ENCODE data around the gene SH2D3C.

The SH2D3C gene

DNA sequence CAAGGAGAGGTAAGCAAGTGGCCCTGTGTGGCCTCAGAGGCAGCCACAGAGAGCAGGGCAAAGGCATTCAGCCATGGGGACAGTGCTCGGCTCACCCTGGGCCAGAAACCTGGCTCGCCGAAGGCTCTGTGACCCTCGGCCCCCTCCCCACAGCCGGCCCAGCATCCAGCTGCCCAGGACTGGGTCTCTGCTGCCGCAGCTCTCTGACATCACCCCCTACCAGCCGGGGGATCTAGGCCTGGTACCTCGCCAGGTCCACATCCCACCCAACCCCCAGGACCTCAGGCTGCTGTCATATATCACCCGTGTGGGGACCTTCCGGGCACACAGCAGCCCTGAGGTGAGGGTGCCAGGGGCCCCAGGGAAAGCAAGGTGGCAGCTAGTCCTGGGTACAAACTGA is 65.6 kb downstream of the SH2D3C start:
- Histone ChIP-seq H3K9ac (ENCODE audit: low read length) (no peak overlapping the region), H3K27me3 (ENCODE audit: control insufficient read depth, insufficient read depth, low read length) (peaks cover 7% of the 10 kb centered on the region; the same call in 1 of the 2 replicates), H3K9me3 (ENCODE audit: control insufficient read depth, insufficient read depth, low read depth, low read length) (no peaks in the 10 kb centered on the region), H3K4me3 (ENCODE audit: low read depth, low read length) (no peak overlapping the region), H3K4me1 (ENCODE audit: control insufficient read depth, insufficient read depth, low read length) (peaks cover 25% of the 10 kb centered on the region), H3K36me3 (ENCODE audit: control insufficient read depth, insufficient read depth, low read length) (no peaks in the 10 kb centered on the region), H3K27ac (ENCODE audit: low read depth, low read length) (no peak overlapping the region)

DNA sequence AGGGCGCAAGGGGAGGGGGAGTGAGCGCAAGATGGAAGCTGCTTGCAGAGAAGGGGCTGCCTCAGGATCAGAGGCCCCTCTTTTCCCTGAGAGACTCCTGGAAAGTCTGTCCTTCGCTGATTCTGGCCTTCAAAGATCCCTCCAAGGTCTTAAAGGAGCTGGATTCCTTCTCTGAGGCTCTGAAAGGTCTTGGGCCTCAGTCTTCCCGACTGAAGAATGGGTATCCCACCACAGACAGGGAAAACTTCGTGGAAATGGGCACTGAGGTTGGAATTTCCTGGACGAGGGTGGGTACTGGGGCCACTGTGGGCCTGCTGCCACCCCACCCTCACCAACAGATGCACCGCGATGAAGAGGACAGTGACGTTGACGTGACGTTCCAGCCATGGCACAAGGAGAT is 66.1 kb downstream of the SH2D3C start:
- Histone ChIP-seq H3K36me3 (ENCODE audit: control insufficient read depth, insufficient read depth, low read length) (no peaks in the 10 kb centered on the region), H3K27ac (ENCODE audit: low read depth, low read length) (no peak overlapping the region), H3K4me3 (ENCODE audit: low read depth, low read length) (no peak overlapping the region), H3K9me3 (ENCODE audit: control insufficient read depth, insufficient read depth, low read depth, low read length) (no peaks in the 10 kb centered on the region), H3K4me1 (ENCODE audit: control insufficient read depth, insufficient read depth, low read length) (peaks cover 25% of the 10 kb centered on the region), H3K27me3 (ENCODE audit: control insufficient read depth, insufficient read depth, low read length) (peaks cover 7% of the 10 kb centered on the region; the same call in 1 of the 2 replicates), H3K9ac (ENCODE audit: low read length) (no peak overlapping the region)

DNA sequence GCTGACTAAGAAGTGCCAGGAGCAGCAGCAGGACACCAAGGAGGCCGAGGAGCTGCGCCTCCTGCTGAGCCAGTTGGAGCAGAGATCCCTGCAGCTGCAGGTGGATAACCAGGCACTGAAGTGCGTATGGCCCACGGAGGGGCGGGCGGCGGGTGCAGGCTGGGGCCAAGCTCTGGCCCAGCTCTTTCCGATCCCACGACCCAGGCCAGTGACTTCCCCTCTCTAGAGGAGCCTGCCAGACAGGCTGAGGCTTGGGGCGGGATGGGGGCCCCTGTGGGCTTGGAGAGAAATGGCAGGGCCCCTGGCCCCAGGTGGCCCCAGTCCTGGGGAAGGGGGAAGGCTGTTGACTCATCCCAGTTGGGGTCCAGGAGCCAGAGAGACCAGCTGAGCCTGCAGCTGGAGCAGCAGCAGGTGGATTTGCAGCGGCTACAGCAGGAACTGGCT is 66.6 kb downstream of the SH2D3C start:
- Histone ChIP-seq H3K4me1 (ENCODE audit: control insufficient read depth, insufficient read depth, low read length) (peaks cover 25% of the 10 kb centered on the region), H3K27ac (ENCODE audit: low read depth, low read length) (no peak overlapping the region), H3K36me3 (ENCODE audit: control insufficient read depth, insufficient read depth, low read length) (no peaks in the 10 kb centered on the region), H3K9ac (ENCODE audit: low read length) (no peak overlapping the region), H3K9me3 (ENCODE audit: control insufficient read depth, insufficient read depth, low read depth, low read length) (no peaks in the 10 kb centered on the region), H3K4me3 (ENCODE audit: low read depth, low read length) (no peak overlapping the region), H3K27me3 (ENCODE audit: control insufficient read depth, insufficient read depth, low read length) (peaks cover 7% of the 10 kb centered on the region; the same call in 1 of the 2 replicates)

DNA sequence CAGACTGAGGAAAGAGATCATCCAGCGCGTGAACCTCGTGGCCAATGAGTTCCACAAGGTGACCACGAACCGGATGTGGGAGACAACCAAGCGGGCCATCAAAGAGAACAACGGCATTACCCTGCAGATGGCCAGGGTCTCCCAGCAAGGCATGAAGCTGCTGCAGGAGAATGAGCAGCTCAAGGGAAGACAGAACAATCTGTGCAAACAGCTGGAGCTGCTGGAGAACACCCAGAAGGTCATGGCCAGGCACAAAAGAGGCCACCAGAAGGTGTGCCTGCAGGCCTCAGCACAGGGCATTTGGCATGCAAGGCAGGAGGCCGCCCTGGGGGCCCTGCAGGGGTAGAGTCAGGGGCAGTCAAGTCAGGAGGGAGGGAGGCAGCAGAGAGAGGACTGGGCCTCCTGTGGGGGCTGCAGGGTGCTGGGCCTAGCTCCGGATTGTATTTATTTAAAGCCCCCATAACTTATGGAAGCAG is 67.2 kb downstream of the SH2D3C start:
- H3K27me3 ChIP-seq (ENCODE audit: control insufficient read depth, insufficient read depth, low read length): peaks cover 7% of the 10 kb centered on the region; the same call in 1 of the 2 replicates
- no peaks in the 10 kb centered on the region for H3K9me3 ChIP-seq (ENCODE audit: control insufficient read depth, insufficient read depth, low read depth, low read length)
- no peak overlapping the region for H3K4me3 ChIP-seq (ENCODE audit: low read depth, low read length)
- no peak overlapping the region for H3K9ac ChIP-seq (ENCODE audit: low read length)
- H3K4me1 ChIP-seq (ENCODE audit: control insufficient read depth, insufficient read depth, low read length): peaks cover 25% of the 10 kb centered on the region
- H3K36me3 ChIP-seq (ENCODE audit: control insufficient read depth, insufficient read depth, low read length): no peaks in the 10 kb centered on the region
- no peak overlapping the region for H3K27ac ChIP-seq (ENCODE audit: low read depth, low read length)

DNA sequence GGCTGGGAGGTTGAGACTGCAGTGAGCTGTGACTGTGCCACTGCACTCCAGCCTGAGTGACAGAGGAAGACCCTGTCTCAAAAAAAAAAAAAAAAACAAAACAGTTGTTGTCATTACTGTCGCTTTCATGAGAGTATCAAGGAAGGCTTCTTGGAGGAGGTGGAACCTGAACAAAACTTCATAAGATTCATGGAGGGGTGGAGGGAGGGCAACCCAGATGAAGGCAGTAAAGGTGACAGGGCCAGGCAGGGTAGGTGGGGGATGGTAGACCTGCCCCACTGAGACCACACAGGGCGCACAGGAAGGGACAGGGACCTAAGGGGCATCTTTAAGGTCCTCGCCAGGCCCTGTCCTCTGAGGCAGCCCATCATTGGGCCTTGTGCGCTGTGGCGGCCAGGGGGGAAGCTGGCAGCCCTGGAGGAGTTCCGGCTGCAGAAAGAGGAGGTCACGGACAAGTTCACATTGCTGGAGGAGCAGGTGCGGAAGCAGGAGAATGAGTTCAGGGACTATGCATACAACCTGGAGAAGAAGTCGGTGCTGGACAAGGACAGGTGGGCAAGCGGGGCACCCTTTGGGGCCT is 68.2 kb downstream of the SH2D3C start:
- H3K4me1 ChIP-seq (ENCODE audit: control insufficient read depth, insufficient read depth, low read length): peaks cover 21% of the 10 kb centered on the region
- H3K9ac ChIP-seq (ENCODE audit: low read length): no peak overlapping the region

DNA sequence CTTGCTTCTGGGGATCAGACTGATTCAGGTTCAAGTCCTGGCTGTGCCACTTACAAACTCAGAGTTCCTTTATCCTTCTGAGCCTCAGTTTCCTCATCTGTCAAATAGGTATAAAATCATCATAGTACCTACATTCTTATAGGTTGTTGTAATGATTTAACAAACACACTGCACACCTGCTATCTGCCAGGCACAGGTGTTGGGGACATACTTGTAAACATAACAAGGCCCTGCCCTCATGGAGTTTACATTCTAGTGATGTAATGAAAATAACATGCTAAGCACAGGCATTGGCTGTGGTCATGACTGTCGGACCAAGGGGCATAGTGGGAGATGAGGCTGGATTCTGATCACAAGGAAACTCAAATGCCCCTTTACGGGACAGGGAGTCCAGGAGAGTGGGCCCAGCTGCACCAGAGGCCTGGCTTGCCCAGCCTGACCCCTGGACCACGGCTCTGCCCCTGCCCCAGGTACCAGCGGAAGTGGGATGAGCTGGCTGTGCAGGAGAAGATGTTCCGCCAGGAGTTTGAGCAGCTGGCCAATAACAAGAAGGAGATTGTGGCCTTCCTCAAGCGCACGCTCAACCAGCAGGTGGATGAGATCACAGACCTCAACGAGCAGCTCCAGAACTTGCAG is 69.4 kb downstream of the SH2D3C start:
- Histone ChIP-seq H3K27ac (ENCODE audit: low read depth, low read length) (no peak overlapping the region), H3K27me3 (ENCODE audit: control insufficient read depth, insufficient read depth, low read length) (no peaks in the 10 kb centered on the region), H3K4me3 (ENCODE audit: low read depth, low read length) (no peak overlapping the region), H3K36me3 (ENCODE audit: control insufficient read depth, insufficient read depth, low read length) (no peaks in the 10 kb centered on the region), H3K9ac (ENCODE audit: low read length) (no peak overlapping the region), H3K4me1 (ENCODE audit: control insufficient read depth, insufficient read depth, low read length) (peaks cover 15% of the 10 kb centered on the region), H3K9me3 (ENCODE audit: control insufficient read depth, insufficient read depth, low read depth, low read length) (no peaks in the 10 kb centered on the region)

More for the DNA sequence above, 68.2 kb downstream of the SH2D3C start:
- Histone ChIP-seq H3K4me3 (ENCODE audit: low read depth, low read length) (no peak overlapping the region), H3K9me3 (ENCODE audit: control insufficient read depth, insufficient read depth, low read depth, low read length) (no peaks in the 10 kb centered on the region), H3K27me3 (ENCODE audit: control insufficient read depth, insufficient read depth, low read length) (peaks cover 7% of the 10 kb centered on the region; the same call in 1 of the 2 replicates), H3K36me3 (ENCODE audit: control insufficient read depth, insufficient read depth, low read length) (no peaks in the 10 kb centered on the region), H3K27ac (ENCODE audit: low read depth, low read length) (no peak overlapping the region)

DNA sequence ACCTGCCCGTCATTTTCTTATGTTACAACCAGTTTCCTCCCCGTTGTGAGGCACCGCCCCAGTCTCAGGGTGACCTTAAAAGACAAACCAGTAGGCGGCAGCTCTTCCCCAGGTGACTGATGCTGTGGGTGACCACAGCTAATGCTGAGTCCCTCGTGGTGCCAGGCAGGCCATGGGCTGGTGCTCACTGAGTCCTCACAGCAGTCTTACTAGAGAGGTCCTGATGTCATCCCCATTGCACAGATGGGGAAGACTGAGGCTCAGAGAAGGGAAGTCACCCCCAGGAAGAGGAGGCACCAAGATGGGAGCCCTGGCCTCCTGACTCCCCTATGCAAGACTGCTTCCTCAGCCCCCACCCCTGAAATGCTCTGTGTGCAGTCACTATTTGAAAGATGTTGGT is 70.7 kb downstream of the SH2D3C start:
- H3K27me3 ChIP-seq (ENCODE audit: control insufficient read depth, insufficient read depth, low read length): no peaks in the 10 kb centered on the region
- H3K36me3 ChIP-seq (ENCODE audit: control insufficient read depth, insufficient read depth, low read length): no peaks in the 10 kb centered on the region
- no peak overlapping the region for H3K4me3 ChIP-seq (ENCODE audit: low read depth, low read length)
- no peak overlapping the region for H3K27ac ChIP-seq (ENCODE audit: low read depth, low read length)
- H3K9me3 ChIP-seq (ENCODE audit: control insufficient read depth, insufficient read depth, low read depth, low read length): no peaks in the 10 kb centered on the region
- H3K4me1 ChIP-seq (ENCODE audit: control insufficient read depth, insufficient read depth, low read length): peaks cover 14% of the 10 kb centered on the region
- H3K9ac ChIP-seq (ENCODE audit: low read length): no peak overlapping the region

DNA sequence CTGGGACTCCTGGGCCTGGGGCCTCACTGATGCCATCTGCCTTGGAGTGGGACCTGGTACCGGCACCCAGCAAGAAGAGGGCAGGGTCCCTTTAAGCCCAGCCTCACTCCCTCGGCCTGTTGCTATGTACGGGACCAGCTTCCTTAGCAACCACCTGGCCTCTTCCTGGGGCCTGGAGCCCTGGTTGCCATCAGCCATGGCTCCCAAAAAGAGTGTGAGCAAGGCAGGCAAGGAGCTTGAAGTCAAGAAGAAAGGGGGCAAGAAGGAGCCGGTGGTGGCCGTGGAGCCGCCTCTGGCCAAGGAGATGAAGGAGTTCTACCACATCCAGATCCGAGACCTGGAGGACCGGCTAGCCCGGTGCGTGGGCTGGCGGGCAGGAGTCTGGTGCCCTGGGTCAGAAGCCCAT is 71.6 kb downstream of the SH2D3C start, which contains the start of gene CFAP157:
Gene CFAP157 (plus strand): TSS at position 153 of the 406 bp plus-strand sequence. CDS start 44 bp downstream, at position 197.
- H3K36me3 ChIP-seq (ENCODE audit: control insufficient read depth, insufficient read depth, low read length): no peaks in the 10 kb centered on the region
- H3K4me3 ChIP-seq (ENCODE audit: low read depth, low read length): no peak within 1 kb of the TSS
- no peaks in the 10 kb centered on the region for H3K9me3 ChIP-seq (ENCODE audit: control insufficient read depth, insufficient read depth, low read depth, low read length)
- no peak within 1 kb of the TSS for H3K9ac ChIP-seq (ENCODE audit: low read length)
- no peaks in the 10 kb centered on the region for H3K27me3 ChIP-seq (ENCODE audit: control insufficient read depth, insufficient read depth, low read length)
- peaks cover 8% of the 10 kb centered on the region for H3K4me1 ChIP-seq (ENCODE audit: control insufficient read depth, insufficient read depth, low read length)
- no peak within 1 kb of the TSS for H3K27ac ChIP-seq (ENCODE audit: low read depth, low read length)

DNA sequence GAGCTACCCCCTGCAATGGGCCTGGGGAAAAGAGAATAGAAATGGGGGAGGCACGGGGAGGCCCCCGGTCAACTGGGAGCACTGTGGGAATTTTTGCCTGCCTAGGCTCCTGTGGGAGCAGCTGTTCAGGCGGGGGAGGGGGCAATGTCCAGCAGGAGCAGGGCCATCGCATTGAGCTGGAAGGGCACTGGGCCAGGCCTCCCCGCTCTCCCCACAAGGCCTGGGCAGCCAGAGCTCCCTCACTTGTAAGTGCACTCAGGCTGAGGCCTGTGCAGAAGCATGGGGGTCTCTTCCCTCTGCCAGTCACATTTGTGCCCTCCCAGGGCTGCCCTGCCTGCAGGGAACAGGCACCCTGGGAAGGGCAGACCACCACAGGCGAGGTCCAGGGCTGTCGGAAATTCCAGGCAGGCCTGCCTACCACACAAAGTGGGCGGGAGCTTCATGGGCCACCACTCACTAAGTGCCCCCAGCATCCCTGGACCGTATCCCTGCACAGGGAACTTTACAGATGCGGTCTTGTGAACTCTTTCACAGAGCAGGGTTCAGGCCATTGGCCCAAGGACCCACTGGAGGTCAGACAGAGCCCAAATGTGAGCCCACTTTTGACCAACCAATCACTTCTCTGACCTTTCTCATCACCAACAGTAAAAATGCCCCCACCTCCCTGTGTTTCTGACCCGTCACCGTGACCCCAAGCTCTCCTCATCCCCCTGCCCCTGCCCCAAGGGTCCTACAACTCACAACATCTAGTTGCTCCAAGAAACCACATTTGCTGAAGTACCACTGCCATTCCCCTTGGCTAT is 72.7 kb downstream of the SH2D3C start:
- H3K9ac ChIP-seq (ENCODE audit: low read length): no peak overlapping the region
- H3K4me1 ChIP-seq (ENCODE audit: control insufficient read depth, insufficient read depth, low read length): no peaks in the 10 kb centered on the region; the same call in 1 of the 2 replicates
- H3K4me3 ChIP-seq (ENCODE audit: low read depth, low read length): no peak overlapping the region
- H3K36me3 ChIP-seq (ENCODE audit: control insufficient read depth, insufficient read depth, low read length): no peaks in the 10 kb centered on the region
- no peaks in the 10 kb centered on the region for H3K27me3 ChIP-seq (ENCODE audit: control insufficient read depth, insufficient read depth, low read length)
- H3K27ac ChIP-seq (ENCODE audit: low read depth, low read length): no peak overlapping the region
- H3K9me3 ChIP-seq (ENCODE audit: control insufficient read depth, insufficient read depth, low read depth, low read length): no peaks in the 10 kb centered on the region

DNA sequence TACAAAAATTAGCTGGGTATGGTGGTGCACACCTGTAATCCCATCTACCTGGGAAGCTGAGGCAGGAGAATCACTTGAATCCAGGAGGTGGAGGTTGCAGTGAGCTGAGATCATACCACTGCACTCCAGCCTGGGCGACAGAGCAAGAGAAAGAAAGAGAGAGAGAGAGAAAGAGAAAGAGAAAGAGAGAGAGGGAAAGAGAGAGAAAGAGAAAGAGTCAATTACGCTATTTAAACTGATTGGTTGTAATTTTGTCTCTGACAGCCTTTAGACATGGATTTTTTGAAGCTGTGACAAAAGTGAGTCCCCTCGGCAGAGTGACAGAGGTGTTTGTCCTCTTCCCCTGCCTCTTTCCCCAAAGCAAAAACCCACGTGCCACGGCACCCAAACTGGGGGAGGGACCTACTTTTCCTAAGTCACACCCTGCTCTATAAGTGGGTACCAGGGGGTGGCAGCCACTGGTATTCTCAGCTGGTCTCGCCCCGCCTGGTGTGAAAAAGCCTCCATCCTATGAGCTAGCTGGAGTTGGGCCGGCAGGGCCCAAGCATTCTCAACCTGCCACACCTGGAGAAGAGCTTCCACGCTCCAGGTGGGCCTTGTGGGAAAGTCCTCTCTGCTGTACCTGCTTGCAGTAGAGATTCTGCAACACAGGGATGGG is 75.0 kb downstream of the SH2D3C start:
- no peaks in the 10 kb centered on the region for H3K27me3 ChIP-seq (ENCODE audit: control insufficient read depth, insufficient read depth, low read length)
- H3K36me3 ChIP-seq (ENCODE audit: control insufficient read depth, insufficient read depth, low read length): no peaks in the 10 kb centered on the region
- no peaks in the 10 kb centered on the region for H3K9me3 ChIP-seq (ENCODE audit: control insufficient read depth, insufficient read depth, low read depth, low read length)
- H3K4me1 ChIP-seq (ENCODE audit: control insufficient read depth, insufficient read depth, low read length): no peaks in the 10 kb centered on the region; the same call in 1 of the 2 replicates
- H3K27ac ChIP-seq (ENCODE audit: low read depth, low read length): no peak overlapping the region
- H3K9ac ChIP-seq (ENCODE audit: low read length): no peak overlapping the region
- no peak overlapping the region for H3K4me3 ChIP-seq (ENCODE audit: low read depth, low read length)
